Stimulated activated CD8-positive, alpha-beta memory T cell treated with anti-CD3 and anti-CD28 coated beads, Interleukin-12 subunit alpha, Interleukin-12 subunit beta, amount 100 ng/mL, for 4 hours (primary cell): ENCODE results near the gene CHRNB2.
A peak's percentile ranks its signal among the peaks of the same experiment; 100 is the strongest.

Experiments
- DNase-seq: peaks from one replicate; pipeline ENCODE4 v3.0.0-alpha.2; 2020; ENCODE audit warnings: low read depth

CHRNB2 gene

GRCh38 chr1:154552036-154552435, 15.5 kb upstream of the CHRNB2 start:
- no peak for DNase-seq

GRCh38 chr1:154553056-154554030, 14.2 kb upstream of the CHRNB2 start:
- no peak for DNase-seq

GRCh38 chr1:154556422-154556821, 11.2 kb upstream of the CHRNB2 start:
- no peak for DNase-seq

GRCh38 chr1:154557248-154557938, 10.2 kb upstream of the CHRNB2 start:
- no peak for DNase-seq

GRCh38 chr1:154557939-154558719, 9.4 kb upstream of the CHRNB2 start, which contains the start of gene UBE2Q1:
UBE2Q1 (minus strand) TSS chr1:154558662; CDS start chr1:154558553, 109 bp downstream.
- DNase-seq, result peak; percentile 28

GRCh38 chr1:154558720-154559465, 8.7 kb upstream of the CHRNB2 start:
- DNase-seq, result peak; percentile 99

GRCh38 chr1:154559466-154560044, 8.0 kb upstream of the CHRNB2 start:
- DNase-seq, result peak; percentile 59

- no peak for DNase-seq
Observed at GRCh38 chr1:154565876-154566275, 1.7 kb upstream of the CHRNB2 start.

- DNase-seq, result no peak
Observed at GRCh38 chr1:154568157-154568815, 708 bp downstream of the CHRNB2 start.

- no peak for DNase-seq
Observed at GRCh38 chr1:154571244-154571963, 3.8 kb downstream of the CHRNB2 start.

GRCh38 chr1:154571964-154572288, 4.3 kb downstream of the CHRNB2 start:
- DNase-seq, result no peak

- no peak for DNase-seq
Observed at GRCh38 chr1:154572468-154573167, 5.0 kb downstream of the CHRNB2 start.

GRCh38 chr1:154573168-154573510, 5.6 kb downstream of the CHRNB2 start:
- DNase-seq, result no peak

- DNase-seq, result no peak
Observed at GRCh38 chr1:154574716-154575115, 7.1 kb downstream of the CHRNB2 start.

GRCh38 chr1:154575147-154575927, 7.8 kb downstream of the CHRNB2 start:
- DNase-seq, result no peak

- DNase-seq, result no peak
Observed at GRCh38 chr1:154575951-154576566, 8.5 kb downstream of the CHRNB2 start.

- DNase-seq, result no peak
Observed at GRCh38 chr1:154577346-154578057, 9.9 kb downstream of the CHRNB2 start.

GRCh38 chr1:154578058-154578418, 10.5 kb downstream of the CHRNB2 start:
- no peak for DNase-seq
